ENCODE results near the gene SLC11A2. TPM values are rescaled to one million over a fixed set of nuclear protein-coding genes. Genes with fewer than 3 reads are reported as not detected.

The SLC11A2 gene
- total and polyA plus RNA-seq, 2 experiments from 2014 or later: 19.4 to 48.9 TPM

GRCh38 chr12:50936821-50937530 lies 89.2 kb downstream of the SLC11A2 start (continued):
- TF ChIP-seq ZNF462 (CRISPR knock-in tag; IDR thresholded peaks at IDR 0.05): no peak
- no peak for TF ChIP-seq JUNB (IDR thresholded peaks at IDR 0.05; ENCODE audit: unreplicated experiment)

GRCh38 chr12:50934981-50935807 lies 91.0 kb downstream of the SLC11A2 start:
- Mint-ChIP-seq H3K27ac (no peak overlapping the region), H3K9me3 (peaks cover 23% of the 10 kb centered on the region), H3K4me1 (peaks cover 9% of the 10 kb centered on the region), H3K27me3 (ENCODE audit: insufficient read depth, low read depth, poor library complexity) (peaks cover 6% of the 10 kb centered on the region), H3K36me3 (ENCODE audit: low read depth) (peaks cover 27% of the 10 kb centered on the region), H3K4me3 (no peak overlapping the region)
- Histone ChIP-seq H3F3A (replicated peaks; ENCODE audit: low read depth) (no peaks in the 10 kb centered on the region), H2AFZ (no peak overlapping the region), H3K4me1 (ENCODE audit: insufficient read depth) (peaks cover 20% of the 10 kb centered on the region), H3K36me3 (ENCODE audit: insufficient read depth) (peaks cover 3% of the 10 kb centered on the region; the same call in 1 of the 2 replicates), H3K4me2 (no peak overlapping the region), H3K27ac (ENCODE audit: low read depth) (no peak overlapping the region), H3K4me3 (no peak overlapping the region), H3K79me2 (replicated peaks; ENCODE audit: insufficient read depth) (no peaks in the 10 kb centered on the region), H4K20me1 (replicated peaks; ENCODE audit: insufficient read depth) (no peaks in the 10 kb centered on the region), H3K9me2 (ENCODE audit: insufficient read depth) (no peaks in the 10 kb centered on the region), H3K27me3 (ENCODE audit: insufficient read depth) (no peaks in the 10 kb centered on the region)
- DNase-seq (ENCODE audit: low spot score) (no peak), ATAC-seq (no peak)
- TF ChIP-seq ETS1 (IDR thresholded peaks at IDR 0.05) (no peak), STAT1 (IDR thresholded peaks at IDR 0.05; ENCODE audit: unreplicated experiment) (no peak), JUNB (IDR thresholded peaks at IDR 0.05; ENCODE audit: unreplicated experiment) (no peak), ZNF462 (CRISPR knock-in tag; IDR thresholded peaks at IDR 0.05) (no peak)

Data from GM23338 (cell line).